Endothelial cell of umbilical vein (primary cell): ENCODE results near the gene CNNM3. TPM values are rescaled to one million over a fixed set of nuclear protein-coding genes. Genes with fewer than 3 reads are reported as not detected.

Source experiments
- BruUV-seq: library from RNA; stranded (reverse); fragments of 400-500 nt; replicated peaks from 2 replicates; lab custom pipeline; 2021; lab: Mats Ljungman, UMichigan
- CTCF ChIA-PET: fragments of 300-600, 350-600 bp; sonication (Branson Sonifier 250); formaldehyde crosslinking; loops from one replicate; lab custom pipeline; 2021; ENCODE audit warnings: antibody characterized with exemption, inconsistent platforms; lab: Charles Lee
- POLR2A ChIA-PET: fragments of 300-600, 350-600 bp; sonication (Branson Sonifier 250); formaldehyde crosslinking; loops from one replicate; lab custom pipeline; 2021; ENCODE audit warnings: antibody characterized with exemption, inconsistent platforms; lab: Charles Lee
- DNase-seq: peaks from one replicate; pipeline ENCODE4 v3.0.0-alpha.2; 2011; ENCODE audit warnings: low read depth, low spot score
- FAIRE-seq: peaks from 2 replicates; lab custom pipeline; 2011; peaks lifted over from hg19 to GRCh38; lab: Jason Lieb, UNC
- H2AFZ ChIP-seq: 2 replicates; pipeline ENCODE4 v1.6.0; 2012; ENCODE audit warnings: low read depth, low read length, control low read depth, inconsistent platforms
- H3K27ac ChIP-seq: 2 replicates; pipeline ENCODE4 v1.5.1; 2011; ENCODE audit warnings: low read depth, mild to moderate bottlenecking, control low read depth, low read length, moderate library complexity; ENCODE audit not compliant: insufficient read depth
- H3K27me3 ChIP-seq, 2 experiments: 2 replicates each; pipeline versions ENCODE4 v1.6.0 to v1.6.1; 2011; ENCODE audit warnings: low read length in 2 of 2, mixed read lengths in 1 of 2; ENCODE audit not compliant: control insufficient read depth in 2 of 2, insufficient read depth in 2 of 2
- H3K36me3 ChIP-seq, 2 experiments: 2 replicates in 1 of 2; 3 replicates in 1 of 2; pipeline ENCODE4 v1.5.1; 2011; ENCODE audit warnings: low read length in 2 of 2, mild to moderate bottlenecking in 1 of 2, moderate library complexity in 1 of 2; ENCODE audit not compliant: control insufficient read depth in 2 of 2, insufficient read depth in 2 of 2; ENCODE audit errors: extremely low read depth in 1 of 2
- H3K4me1 ChIP-seq: 3 replicates; pipeline ENCODE4 v1.5.1; 2011; ENCODE audit warnings: mild to moderate bottlenecking, low read length; ENCODE audit not compliant: control insufficient read depth, insufficient read depth; ENCODE audit errors: extremely low read depth
- H3K4me2 ChIP-seq: 2 replicates; pipeline ENCODE4 v1.6.1; 2011; ENCODE audit warnings: low read length, control low read depth, mixed read lengths; ENCODE audit not compliant: insufficient read depth
- H3K4me3 ChIP-seq, 3 experiments: fragments of 200-600 bp in 1 of 3; sonication (generic), shearing (Covaris generic) in 1 of 3; replicated peaks in 1 of 3; 2 replicates each; pipeline ENCODE4 v1.5.1; 2011 to 2016; ENCODE audit warnings: control low read depth in 3 of 3, low read length in 3 of 3, mild to moderate bottlenecking in 2 of 3, inconsistent platforms in 1 of 3, low read depth in 1 of 3, moderate library complexity in 1 of 3; ENCODE audit not compliant: insufficient read depth in 1 of 3
- H3K79me2 ChIP-seq: 2 replicates; pipeline ENCODE4 v1.6.0; 2012; ENCODE audit warnings: low read length, inconsistent platforms; ENCODE audit not compliant: control insufficient read depth, insufficient read depth
- H3K9ac ChIP-seq: replicated peaks from 2 replicates; pipeline ENCODE3; 2011; ENCODE audit warnings: low read length, control low read depth; ENCODE audit not compliant: insufficient read depth; ENCODE audit errors: extremely low read depth
- H3K9me1 ChIP-seq: replicated peaks from 3 replicates; pipeline ENCODE4 v1.6.0; 2011; ENCODE audit warnings: mild to moderate bottlenecking, low read length; ENCODE audit not compliant: control insufficient read depth, insufficient read depth; ENCODE audit errors: extremely low read depth
- H3K9me3 ChIP-seq: replicated peaks from 2 replicates; pipeline ENCODE4 v1.5.1; 2012; ENCODE audit warnings: low read length, inconsistent platforms; ENCODE audit not compliant: control insufficient read depth, insufficient read depth
- H4K20me1 ChIP-seq: replicated peaks from 2 replicates; pipeline ENCODE3; 2011; ENCODE audit warnings: mild to moderate bottlenecking, low read length; ENCODE audit not compliant: control insufficient read depth, insufficient read depth; ENCODE audit errors: extremely low read depth
- EZH2 ChIP-seq: IDR thresholded peaks from 2 replicates; pipeline ENCODE4 v1.6.1; 2012; ENCODE audit warnings: borderline replicate concordance, low read depth, mild to moderate bottlenecking, moderate library complexity, low read length, inconsistent platforms; ENCODE audit not compliant: severe bottlenecking
- FOS ChIP-seq: IDR thresholded peaks from 2 replicates; pipeline ENCODE4 v1.6.1; 2011; ENCODE audit warnings: mild to moderate bottlenecking, low read length, moderate library complexity, borderline replicate concordance; ENCODE audit not compliant: insufficient read depth
- GATA2 ChIP-seq: IDR thresholded peaks from 2 replicates; pipeline ENCODE4 v1.7.0; 2011; ENCODE audit warnings: low read depth, mild to moderate bottlenecking, moderate library complexity, mixed read lengths, low read length; ENCODE audit not compliant: insufficient read length, insufficient read depth
- JUN ChIP-seq: IDR thresholded peaks from 2 replicates; pipeline ENCODE4 v1.6.1; 2011; ENCODE audit warnings: borderline replicate concordance, low read depth; ENCODE audit not compliant: insufficient read length, insufficient read depth
- POLR2A ChIP-seq: IDR thresholded peaks from 2 replicates; pipeline ENCODE4 v1.6.1; 2012; ENCODE audit warnings: low read depth, mild to moderate bottlenecking, control low read depth, low read length
- POLR2AphosphoS5 ChIP-seq: IDR thresholded peaks from 2 replicates; pipeline ENCODE4 v1.6.1; 2012; ENCODE audit warnings: low read depth, mild to moderate bottlenecking, control low read depth, low read length, moderate library complexity; ENCODE audit not compliant: insufficient read depth
- dilution Hi-C: fragments of 300-500 bp; cut with MboI; formaldehyde crosslinking; loops from one replicate; pipeline ENCODE4 v1.15.0; 2019; ENCODE audit warnings: low sequenced_read_pairs; ENCODE audit not compliant: extremely low pct_ligation_motif_present
- intact Hi-C: fragments of 100-400 bp; cut with micrococcal nuclease; formaldehyde crosslinking; loops from one replicate; pipeline ENCODE4 v1.10.0; 2022
- polyA plus RNA-seq, 4 experiments: library from polyadenylated mRNA; depleted of rRNA in 3 of 4; stranded (reverse) in 3 of 4; unstranded in 1 of 4; fragments of >200 nt; gene quantifications; 2 replicates each; pipeline versions ENCODE4 v1.2.1 to v1.2.3, GENCODE V29; 2011 to 2012; ENCODE audit warnings: missing spikeins in 1 of 4
- total RNA-seq: library from RNA; stranded (reverse); gene quantifications from 2 replicates; pipeline ENCODE4 v1.2.3, GENCODE V29; 2021
- TF ChIP-seq, protein P1 (sequence below), 2 donors: IDR thresholded peaks; 1 replicate in 1 of 2; 2 replicates in 1 of 2; pipeline ENCODE4 v1.5.1; 2011; ENCODE audit warnings: low read length in 2 of 2, mild to moderate bottlenecking in 2 of 2, moderate library complexity in 2 of 2, control low read depth in 1 of 2, inconsistent platforms in 1 of 2, low read depth in 1 of 2; ENCODE audit not compliant: insufficient read depth in 1 of 2; ENCODE audit errors: extremely low read depth in 1 of 2

Gene CNNM3
- total and polyA plus RNA-seq, 2 donors (not counting 3 experiments of a cell fraction or from before 2014, with no cell fraction given): 13.0 to 14.9 TPM

GRCh38 chr2:96838345-96839292, 22.6 kb downstream of the CNNM3 start:
- no peaks in the 10 kb centered on the region for H3K36me3 ChIP-seq
- no peak overlapping the region for H3K27ac ChIP-seq
- no peaks in the 10 kb centered on the region for H3K27me3 ChIP-seq
- intact Hi-C loops: no loop called here
- H3K4me3 ChIP-seq: no peak overlapping the region
- POLR2A ChIA-PET: no interaction called here
- no peaks in the 10 kb centered on the region for H3K9me3 ChIP-seq
- no peak overlapping the region for H3K4me2 ChIP-seq
- no peak for TF ChIP-seq EZH2
- no peak for TF ChIP-seq POLR2AphosphoS5
- TF ChIP-seq GATA2: no peak
- no peak for TF ChIP-seq FOS
- TF ChIP-seq POLR2A: no peak
- no peak for TF ChIP-seq JUN
- TF ChIP-seq, protein P1, sequence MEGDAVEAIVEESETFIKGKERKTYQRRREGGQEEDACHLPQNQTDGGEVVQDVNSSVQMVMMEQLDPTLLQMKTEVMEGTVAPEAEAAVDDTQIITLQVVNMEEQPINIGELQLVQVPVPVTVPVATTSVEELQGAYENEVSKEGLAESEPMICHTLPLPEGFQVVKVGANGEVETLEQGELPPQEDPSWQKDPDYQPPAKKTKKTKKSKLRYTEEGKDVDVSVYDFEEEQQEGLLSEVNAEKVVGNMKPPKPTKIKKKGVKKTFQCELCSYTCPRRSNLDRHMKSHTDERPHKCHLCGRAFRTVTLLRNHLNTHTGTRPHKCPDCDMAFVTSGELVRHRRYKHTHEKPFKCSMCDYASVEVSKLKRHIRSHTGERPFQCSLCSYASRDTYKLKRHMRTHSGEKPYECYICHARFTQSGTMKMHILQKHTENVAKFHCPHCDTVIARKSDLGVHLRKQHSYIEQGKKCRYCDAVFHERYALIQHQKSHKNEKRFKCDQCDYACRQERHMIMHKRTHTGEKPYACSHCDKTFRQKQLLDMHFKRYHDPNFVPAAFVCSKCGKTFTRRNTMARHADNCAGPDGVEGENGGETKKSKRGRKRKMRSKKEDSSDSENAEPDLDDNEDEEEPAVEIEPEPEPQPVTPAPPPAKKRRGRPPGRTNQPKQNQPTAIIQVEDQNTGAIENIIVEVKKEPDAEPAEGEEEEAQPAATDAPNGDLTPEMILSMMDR (IDR thresholded peaks at IDR 0.05; ENCODE audit: extremely low read depth in 1 of 2, insufficient read depth in 1 of 2, low read depth in 1 of 2, low read length in 2 of 2): no peak
- dilution Hi-C loops: no loop called here
- DNase-seq (no peak), FAIRE-seq (no peak)
- H2AFZ ChIP-seq: no peak overlapping the region
- CTCF ChIA-PET: no interaction called here
- H3K79me2 ChIP-seq: no peaks in the 10 kb centered on the region
- H3K9me1 ChIP-seq: no peaks in the 10 kb centered on the region
- no TSS peak for BruUV-seq
- H4K20me1 ChIP-seq: no peaks in the 10 kb centered on the region
- no peaks in the 10 kb centered on the region for H3K4me1 ChIP-seq
- H3K9ac ChIP-seq: no peak overlapping the region
